Measurements from ENCODE around the gene SMTNL1.

SMTNL1 gene

GRCh38 chr11:57511741-57512430 is 25.5 kb upstream of the SMTNL1 start:
- no peak overlapping the region for H3K4me3 ChIP-seq (ENCODE audit: low read depth, low read length)
- TF ChIP-seq CTCF (IDR thresholded peaks at IDR 0.05; ENCODE audit: low read depth, low read length, missing control alignments) = no peak
- no peak for DNase-seq (ENCODE audit: low read depth)

DNA sequence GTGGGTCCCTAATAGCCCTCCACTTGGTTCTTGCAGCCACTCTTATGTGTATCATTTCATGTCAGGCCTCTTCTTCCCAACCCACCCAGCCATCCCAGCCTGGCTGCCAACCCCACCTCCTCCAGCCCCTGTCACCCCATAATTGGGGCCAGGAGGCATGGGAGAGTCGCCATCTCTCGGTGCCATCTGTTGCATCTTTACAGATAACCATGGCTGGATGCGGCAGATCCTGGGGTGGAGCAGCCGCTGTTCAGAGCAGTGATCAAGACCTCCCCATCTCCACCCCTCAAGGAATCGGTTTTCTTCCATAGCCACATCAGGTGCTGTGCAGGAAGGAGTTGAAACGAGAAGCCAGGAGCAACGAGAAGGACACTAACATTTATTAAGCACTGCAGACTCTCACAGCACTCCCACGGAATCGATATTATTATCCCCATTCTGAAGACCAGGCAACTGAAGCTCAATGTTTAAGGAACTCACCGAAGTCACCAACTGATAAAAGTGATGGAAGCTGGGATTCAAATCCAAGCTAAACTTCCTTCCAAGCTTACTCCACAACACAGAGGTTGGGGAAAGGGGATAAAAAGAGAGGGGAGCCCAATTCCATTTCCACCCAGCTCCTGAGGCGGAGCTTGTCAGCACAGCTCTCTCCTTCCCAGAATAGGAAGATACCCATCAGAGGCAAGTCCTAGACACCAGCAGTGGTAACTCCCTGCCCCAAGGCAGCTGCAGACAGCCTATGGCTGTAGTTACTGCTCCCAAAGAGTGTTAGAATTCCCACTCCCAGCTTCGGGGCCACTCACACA is 24.5 kb upstream of the SMTNL1 start:
- H3K4me3 ChIP-seq (ENCODE audit: low read depth, low read length) = peak overlapping the region; percentile 5; the same call in 1 of the 2 replicates
- no peak for TF ChIP-seq CTCF (IDR thresholded peaks at IDR 0.05; ENCODE audit: low read depth, low read length, missing control alignments)
- no peak for DNase-seq (ENCODE audit: low read depth)

- TF ChIP-seq CTCF (IDR thresholded peaks at IDR 0.05; ENCODE audit: low read depth, low read length, missing control alignments) = no peak
- no peak for DNase-seq (ENCODE audit: low read depth)
- H3K4me3 ChIP-seq (ENCODE audit: low read depth, low read length) = peak overlapping the region; percentile 89
These were observed 24.0 kb upstream of the SMTNL1 start for GRCh38 chr11:57513452-57513795.

GRCh38 chr11:57513911-57514537 is 23.4 kb upstream of the SMTNL1 start:
- DNase-seq (ENCODE audit: low read depth) = no peak

DNA sequence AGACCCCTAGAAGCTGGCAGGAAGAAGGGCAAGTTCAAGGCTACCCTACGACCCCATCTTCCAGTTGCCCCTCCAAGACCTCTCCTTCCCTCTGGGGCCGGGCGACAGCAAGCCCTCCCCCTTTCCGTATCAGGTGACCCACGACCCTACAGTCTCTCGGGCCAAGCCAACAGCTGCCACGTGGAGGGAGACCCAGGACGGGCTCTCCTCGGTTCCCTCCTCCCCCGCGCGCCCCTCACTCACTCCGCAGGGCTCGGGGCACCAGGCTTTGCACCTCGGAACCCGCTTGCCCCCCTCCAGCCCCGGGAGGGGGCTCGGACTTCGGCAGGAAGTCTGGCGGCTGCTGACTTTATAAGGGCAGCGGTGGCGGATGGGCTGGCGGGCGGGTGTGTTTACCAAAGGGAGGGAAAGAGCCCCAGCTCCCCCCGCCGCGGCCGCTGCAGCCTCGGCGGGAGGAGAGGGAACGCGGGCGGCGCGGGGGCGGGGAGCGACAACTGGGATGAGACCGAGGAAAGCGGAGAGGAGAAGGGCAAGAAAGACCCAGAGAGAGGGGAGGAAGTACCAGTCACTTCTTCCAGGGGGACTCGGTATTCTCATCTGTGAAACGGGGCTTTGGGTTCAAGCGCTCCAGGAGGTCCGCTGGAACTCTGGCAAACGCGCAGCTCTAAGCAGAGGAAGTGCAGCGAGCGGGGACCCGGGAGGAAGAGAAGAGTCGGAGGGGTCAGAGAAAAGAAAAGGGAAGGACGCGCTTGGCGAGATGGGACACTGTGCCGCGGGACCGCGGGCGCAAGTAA is 22.7 kb upstream of the SMTNL1 start:
- no peak for DNase-seq (ENCODE audit: low read depth)

More at GRCh38 chr11:57513911-57514537, 23.4 kb upstream of the SMTNL1 start:
- H3K4me3 ChIP-seq (ENCODE audit: low read depth, low read length) = peak overlapping the region; percentile 89
- TF ChIP-seq CTCF (IDR thresholded peaks at IDR 0.05; ENCODE audit: low read depth, low read length, missing control alignments) = no peak

More for the DNA sequence above, 22.7 kb upstream of the SMTNL1 start:
- no peak for TF ChIP-seq CTCF (IDR thresholded peaks at IDR 0.05; ENCODE audit: low read depth, low read length, missing control alignments)
- H3K4me3 ChIP-seq (ENCODE audit: low read depth, low read length) = peak overlapping the region; percentile 89
